ENCODE measurements around the gene NOVA1. TPM values are rescaled to one million over a fixed set of nuclear protein-coding genes. Genes with fewer than 3 reads are reported as not detected.
A peak's percentile ranks its signal among the peaks of the same experiment; 100 is the strongest.

Gene NOVA1
- total RNA-seq, 2 experiments from 2014 or later: not detected

DNA sequence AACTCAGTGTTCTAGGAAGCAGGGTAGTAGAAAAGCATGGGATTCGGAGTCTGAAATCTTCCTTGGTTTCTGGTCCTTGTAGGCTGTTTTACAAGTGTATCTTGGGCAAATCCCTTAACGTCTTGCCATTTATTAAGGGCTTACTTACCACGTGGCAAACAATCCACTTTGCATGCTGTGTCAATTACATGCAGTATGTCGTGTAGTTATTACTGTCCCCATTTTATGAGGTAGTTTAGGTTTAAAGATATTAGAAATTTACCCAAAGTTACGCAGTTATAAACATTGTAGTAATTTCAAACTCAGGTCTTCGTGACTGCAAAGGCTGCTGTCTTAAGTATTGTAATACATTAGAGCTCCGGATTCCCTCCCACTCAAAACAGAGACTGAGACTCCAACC lies 1.5 kb upstream of the NOVA1 start:
- peaks cover 3% of the 10 kb centered on the region for H3K36me3 Mint-ChIP-seq (ENCODE audit: low read depth)
- H3K4me1 Mint-ChIP-seq (ENCODE audit: low read depth): peaks cover 2% of the 10 kb centered on the region
- H3K27ac Mint-ChIP-seq: no peak overlapping the region

DNA sequence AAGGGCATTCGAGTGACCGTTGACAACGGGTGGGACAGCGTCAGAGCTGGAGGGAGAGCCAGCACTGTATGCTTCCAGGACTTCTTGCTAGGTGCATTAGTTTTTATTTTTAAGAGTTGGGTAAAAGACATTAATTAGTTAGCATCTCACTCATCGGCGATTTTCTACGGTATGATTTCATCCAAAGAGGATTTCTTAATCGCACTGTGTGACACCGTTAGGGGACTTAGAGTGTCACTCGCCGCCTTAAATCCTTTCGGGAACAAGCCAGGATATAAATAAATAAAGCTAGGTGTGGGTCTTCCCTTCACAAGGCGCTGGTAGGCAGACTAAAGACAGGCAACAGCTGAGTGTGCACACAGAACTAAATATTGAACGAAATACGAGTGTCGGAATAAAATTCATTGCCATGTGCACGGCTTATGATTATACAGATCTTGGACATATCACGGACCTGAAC lies 869 bp upstream of the NOVA1 start:
- CTCF ChIA-PET: interaction anchor here (0.7 kb wide), 1 partner anchor 12 kb away, joined by 5 read pairs; no protein-coding TSS in a partner anchor
- H3K4me1 Mint-ChIP-seq (ENCODE audit: low read depth): peaks cover 2% of the 10 kb centered on the region
- H3K36me3 Mint-ChIP-seq (ENCODE audit: low read depth): peaks cover 3% of the 10 kb centered on the region
- DNase-seq: no peak
- H3K27ac Mint-ChIP-seq: no peak overlapping the region
- peaks cover 5% of the 10 kb centered on the region for H3K9me3 Mint-ChIP-seq
- no peak overlapping the region for H3K4me3 Mint-ChIP-seq
- peaks cover 37% of the 10 kb centered on the region for H3K27me3 Mint-ChIP-seq (ENCODE audit: low read depth)
- intact Hi-C loops (cut with micrococcal nuclease): no loop called here

More for the DNA sequence above, 1.5 kb upstream of the NOVA1 start:
- DNase-seq: no peak
- Mint-ChIP-seq H3K9me3 (peaks cover 5% of the 10 kb centered on the region), H3K4me3 (no peak overlapping the region), H3K27me3 (ENCODE audit: low read depth) (peaks cover 37% of the 10 kb centered on the region)
- intact Hi-C loops (cut with micrococcal nuclease): no loop called here
- CTCF ChIA-PET: interaction anchor here (0.7 kb wide), 1 partner anchor 12 kb away, joined by 5 read pairs; no protein-coding TSS in a partner anchor

GRCh38 chr14:26598081-26598671 lies 343 bp upstream of the NOVA1 start:
- Mint-ChIP-seq H3K27ac (no peak overlapping the region), H3K27me3 (ENCODE audit: low read depth) (peaks cover 37% of the 10 kb centered on the region), H3K4me3 (no peak overlapping the region), H3K4me1 (ENCODE audit: low read depth) (peaks cover 2% of the 10 kb centered on the region), H3K36me3 (ENCODE audit: low read depth) (peaks cover 3% of the 10 kb centered on the region), H3K9me3 (peaks cover 5% of the 10 kb centered on the region)
- no peak for DNase-seq
- CTCF ChIA-PET: no interaction called here
- intact Hi-C loops (cut with micrococcal nuclease): no loop called here

DNA sequence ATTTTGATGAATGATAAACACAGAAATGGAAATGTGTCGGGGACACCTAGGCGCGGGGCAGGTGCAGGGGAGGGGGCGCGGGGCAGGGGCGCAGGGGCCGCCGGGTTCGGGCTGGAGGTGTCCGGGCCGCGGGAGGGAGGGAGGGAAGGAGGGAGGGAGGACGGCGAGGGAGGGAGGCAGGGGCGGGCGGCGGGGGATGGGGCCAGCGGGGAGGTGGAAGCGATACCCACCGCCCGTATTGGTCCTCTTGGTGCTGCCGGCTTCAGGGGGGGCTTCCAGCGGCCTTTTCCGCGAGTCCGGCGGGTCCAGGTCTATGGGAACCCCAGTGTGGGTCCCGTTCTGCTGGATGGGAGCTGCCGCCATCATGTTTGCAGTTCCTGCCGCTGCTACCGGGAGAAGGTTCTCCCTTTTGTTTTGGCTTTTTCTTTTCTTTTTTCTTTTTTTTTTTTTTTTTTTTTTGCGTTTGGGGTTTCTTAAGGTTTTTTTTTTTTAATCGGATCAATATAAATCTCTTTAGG lies 703 bp downstream of the NOVA1 start:
- intact Hi-C loops (cut with micrococcal nuclease): no loop called here
- Mint-ChIP-seq H3K36me3 (ENCODE audit: low read depth) (peaks cover 3% of the 10 kb centered on the region), H3K4me3 (peak overlapping the region; percentile 24), H3K27ac (no peak overlapping the region), H3K4me1 (ENCODE audit: low read depth) (peaks cover 2% of the 10 kb centered on the region), H3K27me3 (ENCODE audit: low read depth) (peaks cover 37% of the 10 kb centered on the region), H3K9me3 (peaks cover 5% of the 10 kb centered on the region)
- CTCF ChIA-PET: no interaction called here
- DNase-seq: no peak

DNA sequence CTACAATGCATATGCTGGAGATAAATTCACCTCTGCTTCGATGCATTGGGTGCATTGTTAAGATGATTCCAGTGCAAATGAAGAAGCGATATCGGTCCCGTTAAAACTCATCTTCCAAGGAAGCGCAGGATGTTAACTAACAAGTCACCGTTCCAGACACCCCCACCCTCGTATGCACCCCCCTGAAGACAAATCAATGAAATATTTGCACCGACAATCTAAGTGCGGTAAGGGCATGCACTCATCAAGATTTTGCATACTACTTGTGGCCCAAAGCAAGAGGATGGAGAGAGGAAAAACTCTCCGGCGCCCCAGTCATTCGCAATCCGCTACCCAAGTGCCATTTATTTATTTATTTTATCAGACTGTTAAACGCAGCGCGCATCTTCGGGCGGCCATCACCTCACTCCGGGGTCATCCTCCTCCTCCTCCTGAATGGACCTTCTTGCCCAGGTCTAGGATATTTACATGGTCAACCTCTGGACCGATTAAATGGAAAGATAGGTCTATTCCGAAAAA lies 1.2 kb downstream of the NOVA1 start:
- peaks cover 5% of the 10 kb centered on the region for H3K9me3 Mint-ChIP-seq
- H3K27ac Mint-ChIP-seq: no peak overlapping the region
- intact Hi-C loops (cut with micrococcal nuclease): no loop called here
- CTCF ChIA-PET: no interaction called here
- peaks cover 3% of the 10 kb centered on the region for H3K36me3 Mint-ChIP-seq (ENCODE audit: low read depth)
- no peak for DNase-seq
- no peak overlapping the region for H3K4me3 Mint-ChIP-seq
- peaks cover 2% of the 10 kb centered on the region for H3K4me1 Mint-ChIP-seq (ENCODE audit: low read depth)
- peaks cover 37% of the 10 kb centered on the region for H3K27me3 Mint-ChIP-seq (ENCODE audit: low read depth)

DNA sequence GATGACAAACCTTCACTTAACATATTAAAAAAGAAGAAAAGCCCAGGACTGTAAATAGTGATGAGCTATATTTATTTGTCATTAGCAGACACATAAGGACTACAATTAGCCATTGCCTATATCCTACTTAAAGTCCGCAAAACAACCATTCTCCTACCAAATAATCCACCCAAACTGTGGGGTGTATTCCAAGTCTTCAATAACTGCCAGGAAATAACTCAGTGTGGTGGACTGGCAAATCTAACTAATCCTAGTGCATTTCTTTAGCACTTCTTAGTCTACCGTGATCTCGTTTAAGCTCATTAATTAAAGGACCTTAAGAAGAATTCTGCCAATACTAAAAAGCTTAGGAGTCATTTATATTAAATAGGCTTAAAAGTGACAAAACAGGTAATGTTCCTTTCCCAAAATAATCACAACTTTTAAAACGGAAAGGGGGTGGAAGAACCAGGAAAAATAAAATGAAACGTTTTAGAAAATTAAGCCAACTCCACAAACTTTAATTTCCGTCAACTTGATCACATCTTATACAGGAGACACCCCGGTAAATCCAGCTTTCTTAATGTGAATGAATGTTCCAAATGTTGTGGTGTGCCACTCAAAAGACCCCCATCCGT lies 1.8 kb downstream of the NOVA1 start:
- Mint-ChIP-seq H3K27ac (no peak overlapping the region), H3K4me1 (ENCODE audit: low read depth) (peaks cover 2% of the 10 kb centered on the region), H3K4me3 (no peak overlapping the region), H3K9me3 (peaks cover 3% of the 10 kb centered on the region), H3K27me3 (ENCODE audit: low read depth) (peaks cover 37% of the 10 kb centered on the region), H3K36me3 (ENCODE audit: low read depth) (peaks cover 3% of the 10 kb centered on the region)
- intact Hi-C loops (cut with micrococcal nuclease): no loop called here
- CTCF ChIA-PET: no interaction called here
- no peak for DNase-seq

DNA sequence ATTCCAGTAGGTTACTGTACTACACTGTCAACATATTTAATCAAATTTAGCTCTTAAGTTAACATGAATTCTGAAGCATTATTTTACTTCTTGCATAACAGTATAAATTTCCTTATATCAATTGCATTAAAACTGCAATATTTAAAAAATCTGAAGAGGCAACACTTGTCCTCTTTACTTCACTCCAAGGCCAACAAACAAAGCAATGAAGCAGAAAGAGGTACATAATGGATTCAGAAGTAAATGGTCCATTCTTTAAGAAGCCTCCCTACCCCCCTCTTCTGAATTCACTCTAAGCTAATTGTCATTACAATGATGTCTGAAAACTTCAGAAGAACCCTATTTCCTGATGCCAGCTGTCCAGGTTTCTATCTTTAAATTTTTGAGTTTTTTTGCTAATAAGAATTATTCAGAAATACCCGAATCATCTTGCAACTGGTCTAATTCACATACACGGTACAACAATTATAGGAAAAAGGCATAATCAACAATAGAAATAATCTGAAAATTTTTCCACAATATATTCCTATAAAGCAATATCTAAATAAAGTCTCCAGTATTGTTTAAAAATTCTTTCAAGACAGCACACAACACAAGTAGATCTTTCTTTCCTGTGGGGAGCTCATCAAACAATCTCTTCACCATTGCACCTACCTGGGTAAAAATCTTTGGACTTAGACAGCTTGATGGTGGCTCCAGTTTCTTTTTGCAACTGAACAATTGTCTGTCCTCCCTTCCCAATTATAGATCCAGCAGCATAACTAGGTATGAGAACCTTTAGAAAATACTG lies 2.9 kb downstream of the NOVA1 start:
- H3K9me3 Mint-ChIP-seq: peaks cover 3% of the 10 kb centered on the region
- no peak for DNase-seq
- intact Hi-C loops (cut with micrococcal nuclease): no loop called here
- H3K36me3 Mint-ChIP-seq (ENCODE audit: low read depth): peaks cover 3% of the 10 kb centered on the region
- H3K4me1 Mint-ChIP-seq (ENCODE audit: low read depth): peaks cover 2% of the 10 kb centered on the region
- CTCF ChIA-PET: no interaction called here
- no peak overlapping the region for H3K27ac Mint-ChIP-seq
- no peak overlapping the region for H3K4me3 Mint-ChIP-seq
- peaks cover 34% of the 10 kb centered on the region for H3K27me3 Mint-ChIP-seq (ENCODE audit: low read depth)

GRCh38 chr14:26594148-26594547 lies 3.7 kb downstream of the NOVA1 start:
- peaks cover 27% of the 10 kb centered on the region for H3K27me3 Mint-ChIP-seq (ENCODE audit: low read depth)
- CTCF ChIA-PET: no interaction called here
- H3K36me3 Mint-ChIP-seq (ENCODE audit: low read depth): peaks cover 3% of the 10 kb centered on the region
- H3K9me3 Mint-ChIP-seq: peaks cover 3% of the 10 kb centered on the region
- no peak for DNase-seq
- no peak overlapping the region for H3K4me3 Mint-ChIP-seq
- no peak overlapping the region for H3K27ac Mint-ChIP-seq
- H3K4me1 Mint-ChIP-seq (ENCODE audit: low read depth): peaks cover 2% of the 10 kb centered on the region
- intact Hi-C loops (cut with micrococcal nuclease): no loop called here

DNA sequence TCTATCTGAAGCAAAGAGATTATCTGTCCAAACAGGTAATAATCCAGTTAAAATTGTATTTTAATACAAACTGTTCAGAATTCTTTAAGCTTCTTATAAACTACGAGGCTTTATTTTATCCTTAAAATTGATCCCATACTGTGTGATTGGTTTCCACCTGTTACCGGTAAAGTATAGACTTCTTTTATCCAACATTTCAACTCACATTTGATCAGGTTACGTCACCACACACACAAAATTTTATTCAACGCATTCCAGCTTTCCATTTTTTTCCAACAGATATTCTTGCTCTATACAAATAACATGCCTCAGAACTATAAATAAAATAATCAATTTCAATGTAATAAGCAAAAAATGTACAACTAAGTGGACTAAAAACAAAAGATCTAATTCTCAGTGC lies 4.5 kb downstream of the NOVA1 start:
- H3K27ac Mint-ChIP-seq: no peak overlapping the region
- CTCF ChIA-PET: no interaction called here
- no peak for DNase-seq
- H3K4me1 Mint-ChIP-seq (ENCODE audit: low read depth): peaks cover 2% of the 10 kb centered on the region
- intact Hi-C loops (cut with micrococcal nuclease): no loop called here
- no peak overlapping the region for H3K4me3 Mint-ChIP-seq
- H3K36me3 Mint-ChIP-seq (ENCODE audit: low read depth): peaks cover 3% of the 10 kb centered on the region
- H3K9me3 Mint-ChIP-seq: peaks cover 3% of the 10 kb centered on the region
- H3K27me3 Mint-ChIP-seq (ENCODE audit: low read depth): peaks cover 19% of the 10 kb centered on the region

GRCh38 chr14:26589925-26590324 lies 7.9 kb downstream of the NOVA1 start:
- no peak for DNase-seq
- Mint-ChIP-seq H3K9me3 (no peaks in the 10 kb centered on the region), H3K36me3 (ENCODE audit: low read depth) (no peaks in the 10 kb centered on the region)

DNA sequence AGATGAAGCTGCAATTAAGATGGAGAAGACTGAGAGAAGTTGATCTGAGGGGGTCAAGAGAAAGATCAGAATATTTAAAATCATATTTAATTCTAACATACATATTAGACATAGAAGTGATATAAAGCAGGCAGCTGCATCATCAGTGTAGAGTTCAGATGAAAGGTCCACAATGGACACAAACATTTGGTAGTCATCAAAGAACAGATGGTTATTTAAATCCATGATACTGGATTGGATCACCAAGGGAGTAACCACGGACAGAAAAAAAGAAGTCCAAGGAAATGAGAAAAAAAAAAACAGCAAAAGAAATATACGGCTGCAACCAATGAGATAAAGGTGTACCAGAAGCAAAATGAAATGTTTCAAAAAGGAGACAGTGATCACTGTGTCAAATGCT lies 20.1 kb downstream of the NOVA1 start:
- Mint-ChIP-seq H3K27ac (no peak overlapping the region), H3K36me3 (ENCODE audit: low read depth) (no peaks in the 10 kb centered on the region), H3K4me3 (no peak overlapping the region), H3K4me1 (ENCODE audit: low read depth) (no peaks in the 10 kb centered on the region), H3K27me3 (ENCODE audit: low read depth) (no peaks in the 10 kb centered on the region), H3K9me3 (peaks cover 2% of the 10 kb centered on the region)
- CTCF ChIA-PET: no interaction called here
- no peak for DNase-seq
- intact Hi-C loops (cut with micrococcal nuclease): no loop called here

More at GRCh38 chr14:26589925-26590324, 7.9 kb downstream of the NOVA1 start:
- H3K27ac Mint-ChIP-seq: no peak overlapping the region
- no peaks in the 10 kb centered on the region for H3K27me3 Mint-ChIP-seq (ENCODE audit: low read depth)
- CTCF ChIA-PET: no interaction called here
- no peaks in the 10 kb centered on the region for H3K4me1 Mint-ChIP-seq (ENCODE audit: low read depth)
- intact Hi-C loops (cut with micrococcal nuclease): no loop called here
- no peak overlapping the region for H3K4me3 Mint-ChIP-seq

- CTCF ChIA-PET: no interaction called here
- Mint-ChIP-seq H3K9me3 (peaks cover 10% of the 10 kb centered on the region), H3K4me1 (ENCODE audit: low read depth) (no peaks in the 10 kb centered on the region), H3K27me3 (ENCODE audit: low read depth) (no peaks in the 10 kb centered on the region), H3K4me3 (no peak overlapping the region), H3K27ac (no peak overlapping the region), H3K36me3 (ENCODE audit: low read depth) (no peaks in the 10 kb centered on the region)
- intact Hi-C loops (cut with micrococcal nuclease): no loop called here
- DNase-seq: no peak
These were observed 43.6 kb downstream of the NOVA1 start for GRCh38 chr14:26554069-26554772.

All from activated naive CD4-positive, alpha-beta T cell treated with anti-CD3 and anti-CD28 coated beads for 36 hours (primary cell).